ENCODE results near the gene LYRM9.
"Not testable (repeated sequence)": the region's sequence is repeated elsewhere in the genome, so short reads cannot be mapped to it uniquely, and the experiment has no call there.

LYRM9 gene

GRCh38 chr17:27837769-27838168 is 55.4 kb downstream of the LYRM9 start:
- not testable (repeated sequence) for DNase-seq

GRCh38 chr17:27836651-27837050 is 56.5 kb downstream of the LYRM9 start:
- no peak for DNase-seq

GRCh38 chr17:27834571-27834970 is 58.6 kb downstream of the LYRM9 start:
- DNase-seq: no peak

GRCh38 chr17:27832831-27833230 is 60.3 kb downstream of the LYRM9 start:
- no peak for DNase-seq

GRCh38 chr17:27829888-27830287 is 63.3 kb downstream of the LYRM9 start:
- DNase-seq: not testable (repeated sequence)

- DNase-seq: not testable (repeated sequence)
Measured at GRCh38 chr17:27829143-27829711, 63.9 kb downstream of the LYRM9 start.
